Endothelial cell of umbilical vein (primary cell): ENCODE results near the gene C2CD3. TPM values are rescaled to one million over a fixed set of nuclear protein-coding genes. Genes with fewer than 3 reads are reported as not detected.
"Not testable (repeated sequence)": the region's sequence is repeated elsewhere in the genome, so short reads cannot be mapped to it uniquely, and the experiment has no call there.

Experiments used
- BruUV-seq: library from RNA; stranded (reverse); fragments of 400-500 nt; replicated peaks from 2 replicates; lab custom pipeline; 2021; lab: Mats Ljungman, UMichigan
- CTCF ChIA-PET: fragments of 300-600, 350-600 bp; sonication (Branson Sonifier 250); formaldehyde crosslinking; loops from one replicate; lab custom pipeline; 2021; ENCODE audit warnings: antibody characterized with exemption, inconsistent platforms; lab: Charles Lee
- POLR2A ChIA-PET: fragments of 300-600, 350-600 bp; sonication (Branson Sonifier 250); formaldehyde crosslinking; loops from one replicate; lab custom pipeline; 2021; ENCODE audit warnings: antibody characterized with exemption, inconsistent platforms; lab: Charles Lee
- DNase-seq: peaks from one replicate; pipeline ENCODE4 v3.0.0-alpha.2; 2011; ENCODE audit warnings: low read depth, low spot score
- FAIRE-seq: peaks from 2 replicates; lab custom pipeline; 2011; peaks lifted over from hg19 to GRCh38; lab: Jason Lieb, UNC
- H2AFZ ChIP-seq: 2 replicates; pipeline ENCODE4 v1.6.0; 2012; ENCODE audit warnings: low read depth, low read length, control low read depth, inconsistent platforms
- H3K27ac ChIP-seq: 2 replicates; pipeline ENCODE4 v1.5.1; 2011; ENCODE audit warnings: low read depth, mild to moderate bottlenecking, control low read depth, low read length, moderate library complexity; ENCODE audit not compliant: insufficient read depth
- H3K27me3 ChIP-seq, 2 experiments: 2 replicates each; pipeline versions ENCODE4 v1.6.0 to v1.6.1; 2011; ENCODE audit warnings: low read length in 2 of 2, mixed read lengths in 1 of 2; ENCODE audit not compliant: control insufficient read depth in 2 of 2, insufficient read depth in 2 of 2
- H3K36me3 ChIP-seq, 2 experiments: 2 replicates in 1 of 2; 3 replicates in 1 of 2; pipeline ENCODE4 v1.5.1; 2011; ENCODE audit warnings: low read length in 2 of 2, mild to moderate bottlenecking in 1 of 2, moderate library complexity in 1 of 2; ENCODE audit not compliant: control insufficient read depth in 2 of 2, insufficient read depth in 2 of 2; ENCODE audit errors: extremely low read depth in 1 of 2
- H3K4me1 ChIP-seq: 3 replicates; pipeline ENCODE4 v1.5.1; 2011; ENCODE audit warnings: mild to moderate bottlenecking, low read length; ENCODE audit not compliant: control insufficient read depth, insufficient read depth; ENCODE audit errors: extremely low read depth
- H3K4me2 ChIP-seq: 2 replicates; pipeline ENCODE4 v1.6.1; 2011; ENCODE audit warnings: low read length, control low read depth, mixed read lengths; ENCODE audit not compliant: insufficient read depth
- H3K4me3 ChIP-seq, 3 experiments: fragments of 200-600 bp in 1 of 3; sonication (generic), shearing (Covaris generic) in 1 of 3; replicated peaks in 1 of 3; 2 replicates each; pipeline ENCODE4 v1.5.1; 2011 to 2016; ENCODE audit warnings: control low read depth in 3 of 3, low read length in 3 of 3, mild to moderate bottlenecking in 2 of 3, inconsistent platforms in 1 of 3, low read depth in 1 of 3, moderate library complexity in 1 of 3; ENCODE audit not compliant: insufficient read depth in 1 of 3
- H3K79me2 ChIP-seq: 2 replicates; pipeline ENCODE4 v1.6.0; 2012; ENCODE audit warnings: low read length, inconsistent platforms; ENCODE audit not compliant: control insufficient read depth, insufficient read depth
- H3K9ac ChIP-seq: replicated peaks from 2 replicates; pipeline ENCODE3; 2011; ENCODE audit warnings: low read length, control low read depth; ENCODE audit not compliant: insufficient read depth; ENCODE audit errors: extremely low read depth
- H3K9me1 ChIP-seq: replicated peaks from 3 replicates; pipeline ENCODE4 v1.6.0; 2011; ENCODE audit warnings: mild to moderate bottlenecking, low read length; ENCODE audit not compliant: control insufficient read depth, insufficient read depth; ENCODE audit errors: extremely low read depth
- H3K9me3 ChIP-seq: replicated peaks from 2 replicates; pipeline ENCODE4 v1.5.1; 2012; ENCODE audit warnings: low read length, inconsistent platforms; ENCODE audit not compliant: control insufficient read depth, insufficient read depth
- H4K20me1 ChIP-seq: replicated peaks from 2 replicates; pipeline ENCODE3; 2011; ENCODE audit warnings: mild to moderate bottlenecking, low read length; ENCODE audit not compliant: control insufficient read depth, insufficient read depth; ENCODE audit errors: extremely low read depth
- FOS ChIP-seq: IDR thresholded peaks from 2 replicates; pipeline ENCODE4 v1.6.1; 2011; ENCODE audit warnings: mild to moderate bottlenecking, low read length, moderate library complexity, borderline replicate concordance; ENCODE audit not compliant: insufficient read depth
- GATA2 ChIP-seq: IDR thresholded peaks from 2 replicates; pipeline ENCODE4 v1.7.0; 2011; ENCODE audit warnings: low read depth, mild to moderate bottlenecking, moderate library complexity, mixed read lengths, low read length; ENCODE audit not compliant: insufficient read length, insufficient read depth
- MYC ChIP-seq: IDR thresholded peaks from one replicate; pipeline ENCODE4 v1.6.1; 2011; ENCODE audit warnings: mild to moderate bottlenecking, low read depth, low read length
- dilution Hi-C: fragments of 300-500 bp; cut with MboI; formaldehyde crosslinking; loops from one replicate; pipeline ENCODE4 v1.15.0; 2019; ENCODE audit warnings: low sequenced_read_pairs; ENCODE audit not compliant: extremely low pct_ligation_motif_present
- intact Hi-C: fragments of 100-400 bp; cut with micrococcal nuclease; formaldehyde crosslinking; loops from one replicate; pipeline ENCODE4 v1.10.0; 2022
- polyA plus RNA-seq, 4 experiments: library from polyadenylated mRNA; depleted of rRNA in 3 of 4; stranded (reverse) in 3 of 4; unstranded in 1 of 4; fragments of >200 nt; gene quantifications; 2 replicates each; pipeline versions ENCODE4 v1.2.1 to v1.2.3, GENCODE V29; 2011 to 2012; ENCODE audit warnings: missing spikeins in 1 of 4
- total RNA-seq: library from RNA; stranded (reverse); gene quantifications from 2 replicates; pipeline ENCODE4 v1.2.3, GENCODE V29; 2021
- TF ChIP-seq, protein P1 (sequence below), 2 donors: IDR thresholded peaks; 1 replicate in 1 of 2; 2 replicates in 1 of 2; pipeline ENCODE4 v1.5.1; 2011; ENCODE audit warnings: low read length in 2 of 2, mild to moderate bottlenecking in 2 of 2, moderate library complexity in 2 of 2, control low read depth in 1 of 2, inconsistent platforms in 1 of 2, low read depth in 1 of 2; ENCODE audit not compliant: insufficient read depth in 1 of 2; ENCODE audit errors: extremely low read depth in 1 of 2
- TF ChIP-seq, protein P2 (sequence below): IDR thresholded peaks from 2 replicates; pipeline ENCODE4 v1.6.1; 2011; ENCODE audit not compliant: insufficient read depth, insufficient read length

Gene C2CD3
- total and polyA plus RNA-seq, 2 donors (not counting 3 experiments of a cell fraction or from before 2014, with no cell fraction given): 12.9 to 36.6 TPM

DNA sequence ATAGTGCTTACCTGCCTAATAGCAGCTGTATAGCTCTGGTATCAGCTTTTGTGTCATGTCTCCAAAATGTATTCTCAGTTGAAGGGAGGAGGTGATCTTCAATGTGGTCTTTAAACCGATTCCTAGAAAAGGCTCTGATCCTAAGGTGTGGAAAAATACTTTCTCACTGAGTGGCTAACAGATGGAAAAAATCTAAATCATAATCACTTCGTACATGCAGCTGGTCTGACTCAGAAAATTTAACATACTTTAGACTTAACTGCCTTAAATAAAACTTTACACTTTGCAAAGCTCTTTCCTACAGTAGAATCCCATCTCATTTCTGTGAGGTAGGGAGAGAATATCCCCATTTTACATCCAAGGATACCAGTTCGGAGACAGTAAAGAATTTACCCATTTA, 38.0 kb downstream of the C2CD3 start:
- FAIRE-seq (no peak), DNase-seq (no peak)
- H3K4me1 ChIP-seq: peaks cover under 1% of the 10 kb centered on the region
- H3K27ac ChIP-seq: no peak overlapping the region
- TF ChIP-seq, protein P1, sequence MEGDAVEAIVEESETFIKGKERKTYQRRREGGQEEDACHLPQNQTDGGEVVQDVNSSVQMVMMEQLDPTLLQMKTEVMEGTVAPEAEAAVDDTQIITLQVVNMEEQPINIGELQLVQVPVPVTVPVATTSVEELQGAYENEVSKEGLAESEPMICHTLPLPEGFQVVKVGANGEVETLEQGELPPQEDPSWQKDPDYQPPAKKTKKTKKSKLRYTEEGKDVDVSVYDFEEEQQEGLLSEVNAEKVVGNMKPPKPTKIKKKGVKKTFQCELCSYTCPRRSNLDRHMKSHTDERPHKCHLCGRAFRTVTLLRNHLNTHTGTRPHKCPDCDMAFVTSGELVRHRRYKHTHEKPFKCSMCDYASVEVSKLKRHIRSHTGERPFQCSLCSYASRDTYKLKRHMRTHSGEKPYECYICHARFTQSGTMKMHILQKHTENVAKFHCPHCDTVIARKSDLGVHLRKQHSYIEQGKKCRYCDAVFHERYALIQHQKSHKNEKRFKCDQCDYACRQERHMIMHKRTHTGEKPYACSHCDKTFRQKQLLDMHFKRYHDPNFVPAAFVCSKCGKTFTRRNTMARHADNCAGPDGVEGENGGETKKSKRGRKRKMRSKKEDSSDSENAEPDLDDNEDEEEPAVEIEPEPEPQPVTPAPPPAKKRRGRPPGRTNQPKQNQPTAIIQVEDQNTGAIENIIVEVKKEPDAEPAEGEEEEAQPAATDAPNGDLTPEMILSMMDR (IDR thresholded peaks at IDR 0.05; ENCODE audit: extremely low read depth in 1 of 2, insufficient read depth in 1 of 2, low read depth in 1 of 2, low read length in 2 of 2): no peak
- TF ChIP-seq FOS: no peak
- TF ChIP-seq MYC: no peak
- TF ChIP-seq, protein P2, sequence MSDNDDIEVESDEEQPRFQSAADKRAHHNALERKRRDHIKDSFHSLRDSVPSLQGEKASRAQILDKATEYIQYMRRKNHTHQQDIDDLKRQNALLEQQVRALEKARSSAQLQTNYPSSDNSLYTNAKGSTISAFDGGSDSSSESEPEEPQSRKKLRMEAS: no peak
- no peak for TF ChIP-seq GATA2
- H3K9ac ChIP-seq: no peak overlapping the region
- BruUV-seq: no TSS peak
- intact Hi-C loops (no loop called here), dilution Hi-C loops (no loop called here)
- H3K9me3 ChIP-seq: no peaks in the 10 kb centered on the region
- CTCF ChIA-PET: no interaction called here
- peaks cover 0 to 3% of the 10 kb centered on the region in 2 experiments for H3K36me3 ChIP-seq
- no peak overlapping the region for H3K4me2 ChIP-seq
- POLR2A ChIA-PET: no interaction called here
- no peaks in the 10 kb centered on the region for H3K27me3 ChIP-seq
- H3K79me2 ChIP-seq: no peaks in the 10 kb centered on the region
- no peaks in the 10 kb centered on the region for H4K20me1 ChIP-seq
- H2AFZ ChIP-seq: no peak overlapping the region
- no peaks in the 10 kb centered on the region for H3K9me1 ChIP-seq
- H3K4me3 ChIP-seq: no peak overlapping the region

DNA sequence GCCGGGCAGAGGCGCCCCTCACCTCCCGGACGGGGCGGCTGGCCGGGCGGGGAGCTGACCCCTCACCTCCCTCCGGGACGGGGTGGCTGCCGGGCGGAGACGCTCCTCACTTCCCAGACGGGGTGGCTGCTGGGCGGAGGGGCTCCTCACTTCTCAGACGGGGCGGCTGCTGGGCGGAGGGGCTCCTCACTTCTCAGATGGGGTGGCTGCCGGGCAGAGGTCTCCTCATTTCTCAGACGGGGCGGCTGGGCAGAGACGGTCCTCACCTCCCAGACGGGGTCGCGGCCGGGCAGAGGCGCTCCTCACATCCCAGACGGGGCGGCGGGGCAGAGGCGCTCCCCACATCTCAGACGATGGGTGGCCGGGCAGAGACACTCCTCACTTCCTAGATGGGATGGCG, 41.7 kb downstream of the C2CD3 start:
- H3K27me3 ChIP-seq, H3K9ac ChIP-seq, CTCF ChIA-PET, H2AFZ ChIP-seq, H3K4me3 ChIP-seq, H3K9me1 ChIP-seq, FAIRE-seq, H3K4me2 ChIP-seq, dilution Hi-C loops, H3K4me1 ChIP-seq, POLR2A ChIA-PET, DNase-seq, H3K79me2 ChIP-seq, H3K9me3 ChIP-seq, BruUV-seq, intact Hi-C loops, H3K27ac ChIP-seq, H4K20me1 ChIP-seq, H3K36me3 ChIP-seq: not testable (repeated sequence)
